ENCODE data around the gene CLPTM1.
"Not testable (repeated sequence)": the region's sequence is repeated elsewhere in the genome, so short reads cannot be mapped to it uniquely, and the experiment has no call there.

Gene CLPTM1

GRCh38 chr19:44912854-44913253 is 42.3 kb upstream of the CLPTM1 start:
- FAIRE-seq (no peak), DNase-seq (ENCODE audit: insufficient read length, low spot score) (no peak)
- no peak for TF ChIP-seq CTCF (IDR thresholded peaks at IDR 0.05; ENCODE audit: insufficient read depth, missing control alignments)

- DNase-seq (ENCODE audit: insufficient read length, low spot score); FAIRE-seq: not testable (repeated sequence)
Measured at GRCh38 chr19:44913512-44914432, 41.4 kb upstream of the CLPTM1 start.

GRCh38 chr19:44914433-44915206 is 40.6 kb upstream of the CLPTM1 start, which contains the start of gene APOC1:
Gene APOC1, plus strand, starts transcription at chr19:44914608. Its CDS starts 284 bp downstream, at chr19:44914892.
- FAIRE-seq, result not testable (repeated sequence)
- peak; percentile 94 for DNase-seq (ENCODE audit: insufficient read length, low spot score)

- DNase-seq (ENCODE audit: insufficient read length, low spot score) (no peak), FAIRE-seq (no peak)
- no peak for TF ChIP-seq CTCF (IDR thresholded peaks at IDR 0.05; ENCODE audit: insufficient read depth, missing control alignments)
Measured at GRCh38 chr19:44924243-44924725, 30.9 kb upstream of the CLPTM1 start.

- DNase-seq (ENCODE audit: insufficient read length, low spot score) (no peak), FAIRE-seq (no peak)
- TF ChIP-seq CTCF (IDR thresholded peaks at IDR 0.05; ENCODE audit: insufficient read depth, missing control alignments), result no peak
Measured at GRCh38 chr19:44925114-44925891, 29.9 kb upstream of the CLPTM1 start.

- FAIRE-seq; DNase-seq (ENCODE audit: insufficient read length, low spot score): not testable (repeated sequence)
Measured at GRCh38 chr19:44926245-44927077, 28.7 kb upstream of the CLPTM1 start.

- TF ChIP-seq CTCF (IDR thresholded peaks at IDR 0.05; ENCODE audit: insufficient read depth, missing control alignments), result no peak
- FAIRE-seq, result no peak
- no peak for DNase-seq (ENCODE audit: insufficient read length, low spot score)
Measured at GRCh38 chr19:44927746-44928145, 27.4 kb upstream of the CLPTM1 start.

GRCh38 chr19:44930088-44930487 is 25.1 kb upstream of the CLPTM1 start:
- DNase-seq (ENCODE audit: insufficient read length, low spot score), result no peak
- TF ChIP-seq CTCF (IDR thresholded peaks at IDR 0.05; ENCODE audit: insufficient read depth, missing control alignments), result no peak
- no peak for FAIRE-seq

Data from D721Med (cell line).